ENCODE data around the gene ASIC4. TPM values are rescaled to one million over a fixed set of nuclear protein-coding genes. Genes with fewer than 3 reads are reported as not detected.

Gene ASIC4
- total and polyA plus RNA-seq, 2 of the 4 experiments (the other 2 are of a cell fraction), result 0.10 TPM; not detected in 1

- no peak for TF ChIP-seq ELK1 (IDR thresholded peaks at IDR 0.05; ENCODE audit: borderline replicate concordance, low read depth, low read length)
- TF ChIP-seq RCOR1 (IDR thresholded peaks at IDR 0.05; ENCODE audit: insufficient replicate concordance, low read length), result no peak
- no peak for TF ChIP-seq SMC3 (IDR thresholded peaks at IDR 0.05; ENCODE audit: low read depth, low read length)
- no peak for TF ChIP-seq MXI1 (IDR thresholded peaks at IDR 0.05; ENCODE audit: borderline replicate concordance, low read depth, low read length)
- no peak for TF ChIP-seq RAD21 (IDR thresholded peaks at IDR 0.05; ENCODE audit: low read length)
- TF ChIP-seq FOS (IDR thresholded peaks at IDR 0.05; ENCODE audit: low read depth, low read length), result no peak
- no peak for TF ChIP-seq BHLHE40 (IDR thresholded peaks at IDR 0.05; ENCODE audit: low read depth, low read length)
- no peak for TF ChIP-seq CTCF (conservative IDR thresholded peaks at IDR 0.05; ENCODE audit: low read depth, low read length)
- no peak for TF ChIP-seq CHD1 (IDR thresholded peaks at IDR 0.05; ENCODE audit: low read depth, low read length)
- no peak for TF ChIP-seq MAFK (IDR thresholded peaks at IDR 0.05; ENCODE audit: low read depth, low read length)
- no peak for TF ChIP-seq USF2 (IDR thresholded peaks at IDR 0.05; ENCODE audit: low read depth, low read length)
- TF ChIP-seq NFE2L2 (IDR thresholded peaks at IDR 0.05; ENCODE audit: low read depth, low read length), result no peak
- TF ChIP-seq RFX5 (IDR thresholded peaks at IDR 0.05; ENCODE audit: low read depth, low read length), result no peak
- no peak for TF ChIP-seq CEBPB (IDR thresholded peaks at IDR 0.05; ENCODE audit: low read depth, low read length)
- no peak for TF ChIP-seq POLR2A (IDR thresholded peaks at IDR 0.05; ENCODE audit: low read depth, low read length)
- no peak for TF ChIP-seq MAZ (IDR thresholded peaks at IDR 0.05; ENCODE audit: borderline replicate concordance, low read depth, low read length)
- no peaks in the 10 kb centered on the region for H4K20me1 ChIP-seq (ENCODE audit: insufficient read depth, low read length)
- no peak overlapping the region for H3K9ac ChIP-seq (ENCODE audit: low read depth, low read length)
- no peak overlapping the region for H3K27ac ChIP-seq (ENCODE audit: insufficient read depth, low read length)
- no peak overlapping the region for H2BK120ac ChIP-seq (ENCODE audit: low read depth, low read length)
- ChIA-PET POLR2A (ENCODE audit: unreplicated experiment) (no interaction called here), CTCF (no interaction called here)
- no peak for DNase-seq
- no peak overlapping the region for H2BK15ac ChIP-seq (ENCODE audit: low read depth, low read length)
- no peak for ATAC-seq (ENCODE audit: low read depth)
- no peaks in the 10 kb centered on the region for H3K79me1 ChIP-seq (ENCODE audit: low read depth in 1 of 2, low read length in 2 of 2)
- H3K4me2 ChIP-seq (ENCODE audit: low read depth, low read length), result no peak overlapping the region
- H3K4me1 ChIP-seq (ENCODE audit: control insufficient read depth, insufficient read depth, low read length), result no peaks in the 10 kb centered on the region
- no peak overlapping the region for H4K91ac ChIP-seq (ENCODE audit: insufficient read depth, low read depth, low read length)
- no peak overlapping the region for H3K4ac ChIP-seq (ENCODE audit: low read depth, low read length)
- no peak overlapping the region for H2AFZ ChIP-seq (replicated peaks; ENCODE audit: low read length, poor library complexity)
- dilution Hi-C loops (cut with HindIII; ENCODE audit: low sequenced_read_pairs, unreplicated experiment), result no loop called here
- intact Hi-C loops (cut with micrococcal nuclease), result no loop called here
- no peak overlapping the region for H2AK5ac ChIP-seq (ENCODE audit: low read depth, low read length)
- no peak overlapping the region for H3K14ac ChIP-seq (replicated peaks; ENCODE audit: low read depth, low read length)
- no peak overlapping the region for H2BK5ac ChIP-seq (ENCODE audit: low read depth, low read length, poor library complexity, severe bottlenecking)
- no peaks in the 10 kb centered on the region for H3K9me1 ChIP-seq (ENCODE audit: insufficient read depth, low read length)
- H2AK9ac ChIP-seq (replicated peaks; ENCODE audit: low read depth, low read length, poor library complexity), result no peak overlapping the region
- H3K4me3 ChIP-seq (ENCODE audit: insufficient read depth, low read depth, low read length), result no peak overlapping the region
- peaks cover 32% of the 10 kb centered on the region; the same call in 1 of the 2 replicates for H3K36me3 ChIP-seq (ENCODE audit: control insufficient read depth, insufficient read depth, low read length)
- in situ Hi-C loops (cut with MboI; ENCODE audit: low sequenced_read_pairs), result no loop called here
- BruUV-seq (replicated peaks), result no TSS peak
- WGBS, 2 experiments (ENCODE audit: extremely low coverage in 2 of 2, insufficient read length in 1 of 2), result no CpG with 5 or more reads among the region's 9 CpGs
- H3K56ac ChIP-seq (ENCODE audit: extremely low read depth, insufficient read depth, low read length), result no peak overlapping the region
- no peaks in the 10 kb centered on the region for H3K27me3 ChIP-seq (ENCODE audit: control insufficient read depth, insufficient read depth, low read length)
- no peak overlapping the region for H3K23ac ChIP-seq (ENCODE audit: low read depth, low read length)
- H4K8ac ChIP-seq (ENCODE audit: low read depth in 2 of 2, low read length in 2 of 2), result no peak overlapping the region
- no peak overlapping the region for H3K18ac ChIP-seq (ENCODE audit: low read depth, low read length)
- no peaks in the 10 kb centered on the region for H3K9me3 ChIP-seq (ENCODE audit: control insufficient read depth, insufficient read depth, low read length)
- H2BK20ac ChIP-seq (ENCODE audit: low read depth, low read length), result no peak overlapping the region
- H4K5ac ChIP-seq (ENCODE audit: low read depth, low read length), result no peak overlapping the region
Measured at GRCh38 chr2:219489315-219489714, 25.0 kb upstream of the ASIC4 start.
